ENCODE data around the gene KRTAP10-3. TPM values are rescaled to one million over a fixed set of nuclear protein-coding genes. Genes with fewer than 3 reads are reported as not detected.

The KRTAP10-3 gene
- total RNA-seq, 1 donor from 2014 or later = not detected

DNA sequence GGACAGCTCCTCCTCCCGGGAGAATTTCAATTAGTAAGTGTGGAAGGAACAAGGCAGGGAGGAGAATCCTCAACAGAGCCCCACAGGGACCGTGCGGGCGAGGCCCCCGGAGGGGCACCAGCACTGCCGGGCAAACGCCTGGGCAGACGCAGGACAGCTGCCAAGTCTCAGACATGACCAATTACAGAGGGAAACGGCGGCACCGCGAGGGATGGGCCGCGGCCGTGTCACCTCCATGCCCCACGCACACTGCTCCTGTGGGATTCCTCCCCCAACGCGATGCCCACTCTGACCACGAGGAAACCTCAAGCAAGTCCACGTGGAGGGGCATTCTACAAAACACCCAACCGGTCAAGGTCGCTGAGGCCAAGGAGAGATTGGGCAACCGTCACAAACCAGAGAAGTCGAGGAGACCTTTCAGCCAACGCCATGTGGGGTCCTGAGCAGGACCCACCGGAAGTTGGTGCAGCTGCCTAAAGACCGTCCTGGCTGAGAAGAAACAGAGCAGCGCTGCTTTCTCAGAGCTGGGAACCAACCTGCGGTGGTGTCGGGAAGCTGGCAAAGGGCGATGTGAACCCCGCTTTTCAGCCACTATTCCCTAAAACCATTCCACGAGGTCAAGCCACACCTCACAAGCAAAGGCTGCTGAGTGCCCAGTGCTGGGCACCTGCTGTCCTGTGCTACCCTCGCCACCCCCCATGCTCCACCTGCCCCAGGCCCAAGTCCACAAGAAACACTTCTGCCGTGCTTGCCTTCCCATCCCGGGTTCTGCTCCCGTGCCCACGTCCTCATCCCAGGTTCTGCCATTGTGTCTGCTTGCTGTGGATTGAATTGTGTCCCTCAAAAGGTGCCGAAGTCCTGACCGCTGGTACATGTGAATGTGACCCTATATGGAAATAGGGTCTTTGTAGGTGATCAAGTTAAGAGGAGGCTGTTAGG, 13.5 kb upstream of the KRTAP10-3 start:
- H3K4me1 Mint-ChIP-seq (ENCODE audit: low read depth, unreplicated experiment) = peaks cover 4% of the 10 kb centered on the region
- Histone ChIP-seq H4K20me1 (ENCODE audit: insufficient read depth, low read length) (no peaks in the 10 kb centered on the region), H3K4me2 (ENCODE audit: low read length) (no peak overlapping the region), H3K9ac (ENCODE audit: low read length) (no peak overlapping the region), H3K27me3 (ENCODE audit: insufficient read depth, low read length) (no peaks in the 10 kb centered on the region), H2AFZ (ENCODE audit: low read depth, low read length) (no peak overlapping the region), H3K4me1 (ENCODE audit: insufficient read depth, low read length) (no peaks in the 10 kb centered on the region), H3K4me3 (ENCODE audit: insufficient read depth, low read depth, low read length) (no peak overlapping the region), H3K79me2 (ENCODE audit: insufficient read depth, low read length) (no peaks in the 10 kb centered on the region), H3K27ac (ENCODE audit: low read depth, low read length) (no peak overlapping the region), H3K9me3 (ENCODE audit: insufficient read depth, low read depth, low read length) (peaks cover 11% of the 10 kb centered on the region), H3K36me3 (ENCODE audit: insufficient read depth, low read length) (no peaks in the 10 kb centered on the region)
- H3K27ac Mint-ChIP-seq (ENCODE audit: unreplicated experiment) = peak overlapping the region; percentile 44
- peaks cover 19% of the 10 kb centered on the region for H3K27me3 Mint-ChIP-seq (ENCODE audit: low read depth, unreplicated experiment)
- H3K36me3 Mint-ChIP-seq (ENCODE audit: low read depth, unreplicated experiment) = peaks cover 6% of the 10 kb centered on the region
- H3K4me3 Mint-ChIP-seq (ENCODE audit: unreplicated experiment) = no peak overlapping the region
- DNase-seq (ENCODE audit: low read depth) = no peak
- no peak for FAIRE-seq
- no peak for TF ChIP-seq EZH2 (IDR thresholded peaks at IDR 0.05; ENCODE audit: insufficient read depth, low read length)
- TF ChIP-seq, protein P1, sequence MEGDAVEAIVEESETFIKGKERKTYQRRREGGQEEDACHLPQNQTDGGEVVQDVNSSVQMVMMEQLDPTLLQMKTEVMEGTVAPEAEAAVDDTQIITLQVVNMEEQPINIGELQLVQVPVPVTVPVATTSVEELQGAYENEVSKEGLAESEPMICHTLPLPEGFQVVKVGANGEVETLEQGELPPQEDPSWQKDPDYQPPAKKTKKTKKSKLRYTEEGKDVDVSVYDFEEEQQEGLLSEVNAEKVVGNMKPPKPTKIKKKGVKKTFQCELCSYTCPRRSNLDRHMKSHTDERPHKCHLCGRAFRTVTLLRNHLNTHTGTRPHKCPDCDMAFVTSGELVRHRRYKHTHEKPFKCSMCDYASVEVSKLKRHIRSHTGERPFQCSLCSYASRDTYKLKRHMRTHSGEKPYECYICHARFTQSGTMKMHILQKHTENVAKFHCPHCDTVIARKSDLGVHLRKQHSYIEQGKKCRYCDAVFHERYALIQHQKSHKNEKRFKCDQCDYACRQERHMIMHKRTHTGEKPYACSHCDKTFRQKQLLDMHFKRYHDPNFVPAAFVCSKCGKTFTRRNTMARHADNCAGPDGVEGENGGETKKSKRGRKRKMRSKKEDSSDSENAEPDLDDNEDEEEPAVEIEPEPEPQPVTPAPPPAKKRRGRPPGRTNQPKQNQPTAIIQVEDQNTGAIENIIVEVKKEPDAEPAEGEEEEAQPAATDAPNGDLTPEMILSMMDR (IDR thresholded peaks at IDR 0.05; ENCODE audit: insufficient read depth, low read depth, low read length) = no peak
- peaks cover 20% of the 10 kb centered on the region for H3K9me3 Mint-ChIP-seq (ENCODE audit: unreplicated experiment)

DNA sequence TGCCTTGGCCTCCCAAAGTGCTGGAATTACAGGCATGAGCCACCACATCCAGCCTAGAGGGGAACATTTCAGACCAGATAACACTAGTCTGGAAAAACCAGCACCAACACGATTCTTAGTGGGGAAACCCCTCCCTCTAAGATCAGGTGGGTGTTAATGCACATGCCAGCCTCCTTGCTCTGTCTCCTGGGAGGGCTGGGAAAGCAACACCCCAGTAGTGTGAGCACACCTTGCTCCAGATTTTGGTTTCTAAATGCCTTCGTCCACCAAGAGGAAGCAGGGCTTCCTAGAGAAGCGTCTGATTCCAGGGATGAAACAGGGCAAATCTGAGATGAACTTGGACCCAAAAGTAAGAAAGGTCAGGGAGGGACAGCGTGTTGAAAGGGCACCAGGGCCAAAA, 12.7 kb upstream of the KRTAP10-3 start:
- H3K4me1 Mint-ChIP-seq (ENCODE audit: low read depth, unreplicated experiment) = peaks cover 4% of the 10 kb centered on the region
- TF ChIP-seq, protein P1 (IDR thresholded peaks at IDR 0.05; ENCODE audit: insufficient read depth, low read depth, low read length) = no peak
- no peak for TF ChIP-seq EZH2 (IDR thresholded peaks at IDR 0.05; ENCODE audit: insufficient read depth, low read length)
- H3K36me3 ChIP-seq (ENCODE audit: insufficient read depth, low read length) = no peaks in the 10 kb centered on the region
- H3K27me3 Mint-ChIP-seq (ENCODE audit: low read depth, unreplicated experiment) = peaks cover 19% of the 10 kb centered on the region
- H3K4me3 Mint-ChIP-seq (ENCODE audit: unreplicated experiment) = no peak overlapping the region
- H2AFZ ChIP-seq (ENCODE audit: low read depth, low read length) = no peak overlapping the region
- FAIRE-seq (no peak), DNase-seq (ENCODE audit: low read depth) (no peak)
- no peaks in the 10 kb centered on the region for H3K27me3 ChIP-seq (ENCODE audit: insufficient read depth, low read length)
- no peaks in the 10 kb centered on the region for H3K4me1 ChIP-seq (ENCODE audit: insufficient read depth, low read length)
- no peaks in the 10 kb centered on the region for H3K79me2 ChIP-seq (ENCODE audit: insufficient read depth, low read length)
- H3K9ac ChIP-seq (ENCODE audit: low read length) = no peak overlapping the region
- no peak overlapping the region for H3K4me3 ChIP-seq (ENCODE audit: insufficient read depth, low read depth, low read length)
- H3K27ac Mint-ChIP-seq (ENCODE audit: unreplicated experiment) = no peak overlapping the region
- H3K27ac ChIP-seq (ENCODE audit: low read depth, low read length) = no peak overlapping the region
- H4K20me1 ChIP-seq (ENCODE audit: insufficient read depth, low read length) = no peaks in the 10 kb centered on the region
- H3K4me2 ChIP-seq (ENCODE audit: low read length) = no peak overlapping the region
- H3K9me3 ChIP-seq (ENCODE audit: insufficient read depth, low read depth, low read length) = peaks cover 11% of the 10 kb centered on the region
- peaks cover 20% of the 10 kb centered on the region for H3K9me3 Mint-ChIP-seq (ENCODE audit: unreplicated experiment)
- H3K36me3 Mint-ChIP-seq (ENCODE audit: low read depth, unreplicated experiment) = peaks cover 6% of the 10 kb centered on the region

All from astrocyte (in vitro differentiated cells and primary cell).